A549 (cell line): ENCODE data around the gene TCF7L2. TPM values are rescaled to one million over a fixed set of nuclear protein-coding genes. Genes with fewer than 3 reads are reported as not detected.

Source experiments
- ATAC-seq, 2 experiments: fragments of 200-7000 bp in 1 of 2; fragments of >200 bp in 1 of 2; cut with Nextera tagmentation in 1 of 2; cut with Tn5 transposase in 1 of 2; 3 replicates each; pipeline versions ENCODE4 v1.8.0 to v1.9.1; 2018 to 2020; ENCODE audit warnings: mild to moderate bottlenecking in 1 of 2, moderate library complexity in 1 of 2
- CTCF ChIA-PET: fragments of 300-600 bp; sonication (Branson Sonifier 250); formaldehyde crosslinking; extraction: SDS; loops from one replicate; lab custom pipeline; 2021; ENCODE audit warnings: antibody characterized with exemption, inconsistent platforms; lab: Yijun Ruan, JAX
- POLR2A ChIA-PET: fragments of 350-600 bp; formaldehyde crosslinking; extraction: SDS; loops from one replicate; lab custom pipeline; 2021; ENCODE audit warnings: antibody characterized with exemption, inconsistent platforms; lab: Yijun Ruan, JAX
- DNase-seq, 2 experiments: peaks; one replicate each; pipeline versions ENCODE4 v3.0.0 to v3.0.0-alpha.2; 2011 to 2016; ENCODE audit warnings: low read depth in 1 of 2, low spot score in 1 of 2
- FAIRE-seq: peaks from 2 replicates; lab custom pipeline; 2011; peaks lifted over from hg19 to GRCh38; lab: Jason Lieb, UNC
- H3K27ac ChIP-seq, 2 experiments: fragments of >200 bp; sonication (Bioruptor Twin); formaldehyde crosslinking; 3 replicates each; pipeline ENCODE4 v1.5.1; 2016 to 2017
- H3K4me1 ChIP-seq: fragments of >200 bp; sonication (Bioruptor Twin); formaldehyde crosslinking; 3 replicates; pipeline ENCODE4 v1.6.1; 2016
- H3K4me2 ChIP-seq: fragments of >200 bp; sonication (Bioruptor Twin); formaldehyde crosslinking; 3 replicates; pipeline ENCODE4 v1.6.1; 2016
- H3K4me3 ChIP-seq: fragments of >200 bp; sonication (Bioruptor Twin); formaldehyde crosslinking; 3 replicates; pipeline ENCODE4 v1.5.1; 2016
- H3K9me3 ChIP-seq: fragments of >200 bp; sonication (Bioruptor Twin); formaldehyde crosslinking; 3 replicates; pipeline ENCODE4 v1.6.1; 2016
- BHLHE40 ChIP-seq: IDR thresholded peaks from 2 replicates; pipeline ENCODE4 v1.6.1; 2012; ENCODE audit warnings: low read depth, low read length, inconsistent platforms
- CBX8 ChIP-seq: fragments of 200-600 bp; sonication (generic); IDR thresholded peaks from 2 replicates; pipeline ENCODE4 v1.6.1; 2016
- CEBPB ChIP-seq, 2 experiments: fragments of >200 bp in 1 of 2; sonication (Bioruptor Twin) in 1 of 2; formaldehyde crosslinking in 1 of 2; IDR thresholded peaks; 2 replicates each; pipeline ENCODE4 v1.6.1; 2012 to 2016
- EHMT2 ChIP-seq: fragments of 200-600 bp; sonication (generic); IDR thresholded peaks from 2 replicates; pipeline ENCODE4 v1.6.1; 2016; ENCODE audit warnings: antibody characterized with exemption, low read depth, mild to moderate bottlenecking, moderate library complexity
- ELK1 ChIP-seq: fragments of 150-350 bp; IDR thresholded peaks from 2 replicates; pipeline ENCODE4 v1.6.1; 2014; ENCODE audit warnings: low read depth, mild to moderate bottlenecking, low read length
- EP300 ChIP-seq, 2 experiments: fragments of >200 bp; sonication (Bioruptor Twin); formaldehyde crosslinking; IDR thresholded peaks; 2 replicates in 1 of 2; 3 replicates in 1 of 2; pipeline ENCODE4 v1.6.1; 2016 to 2017
- FOSL2 ChIP-seq, 2 experiments: fragments of 450-650 bp in 1 of 2; fragments of >200 bp in 1 of 2; sonication (Bioruptor Twin) in 1 of 2; formaldehyde crosslinking; IDR thresholded peaks; 2 replicates each; pipeline versions ENCODE4 v1.5.0 to v1.6.1; 2016 to 2020; ENCODE audit warnings: mild to moderate bottlenecking in 1 of 2, moderate library complexity in 1 of 2
- FOXS1 ChIP-seq: fragments of 250-450 bp; sonication (Bioruptor Pico); IDR thresholded peaks from 2 replicates; pipeline ENCODE4 v1.5.0; 2020; ENCODE audit warnings: mild to moderate bottlenecking, moderate library complexity
- HOXA7 ChIP-seq: fragments of 250-450 bp; sonication (Bioruptor Pico); IDR thresholded peaks from 2 replicates; pipeline ENCODE4 v1.5.0; 2020; ENCODE audit warnings: mild to moderate bottlenecking, moderate library complexity
- JUNB ChIP-seq: fragments of >200 bp; sonication (Bioruptor Twin); formaldehyde crosslinking; IDR thresholded peaks from 2 replicates; pipeline ENCODE4 v1.6.1; 2016
- KDM5A ChIP-seq: fragments of 200-600 bp; sonication (generic); IDR thresholded peaks from 2 replicates; pipeline ENCODE4 v1.6.1; 2016; ENCODE audit warnings: antibody characterized with exemption, mild to moderate bottlenecking
- NPAS2 ChIP-seq: fragments of 250-450 bp; sonication (Bioruptor Pico); IDR thresholded peaks from 2 replicates; pipeline ENCODE4 v1.8.0; 2022; ENCODE audit warnings: mild to moderate bottlenecking, moderate library complexity, borderline replicate concordance
- PBX3 ChIP-seq: IDR thresholded peaks from 2 replicates; pipeline ENCODE4 v1.6.1; 2012
- POLR2A ChIP-seq: IDR thresholded peaks from 2 replicates; pipeline ENCODE4 v1.6.1; 2012; ENCODE audit warnings: mild to moderate bottlenecking, low read length
- RAD21 ChIP-seq, 2 experiments: fragments of >200 bp in 1 of 2; sonication (Bioruptor Twin) in 1 of 2; formaldehyde crosslinking in 1 of 2; IDR thresholded peaks in 1 of 2; conservative IDR thresholded peaks in 1 of 2; 2 replicates in 1 of 2; 3 replicates in 1 of 2; pipeline ENCODE4 v1.6.1; 2012 to 2018; ENCODE audit warnings: inconsistent platforms in 1 of 2
- RCOR1 ChIP-seq: fragments of 150-350 bp; IDR thresholded peaks from 2 replicates; pipeline ENCODE4 v1.6.1; 2014; ENCODE audit warnings: antibody characterized with exemption, low read length, low read depth
- RNF2 ChIP-seq: fragments of 200-600 bp; sonication (generic); IDR thresholded peaks from 2 replicates; pipeline ENCODE4 v1.6.1; 2016; ENCODE audit warnings: low read depth, mild to moderate bottlenecking, antibody characterized with exemption, moderate library complexity, borderline replicate concordance
- TFCP2L1 ChIP-seq: fragments of 250-450 bp; sonication (Bioruptor Pico); IDR thresholded peaks from 2 replicates; pipeline ENCODE4 v1.5.0; 2021; ENCODE audit warnings: mild to moderate bottlenecking
- TP53 ChIP-seq: fragments of 250-450 bp; sonication (Bioruptor Pico); IDR thresholded peaks from 2 replicates; pipeline ENCODE4 v1.5.0; 2021; ENCODE audit warnings: mild to moderate bottlenecking, moderate library complexity
- ZFP36 ChIP-seq: fragments of 450-650 bp; IDR thresholded peaks from 2 replicates; pipeline ENCODE4 v1.6.1; 2014; ENCODE audit warnings: borderline replicate concordance; ENCODE audit not compliant: partially characterized antibody
- WGBS: methylation state at CpG from one replicate; pipeline ENCODE4 v1.1.6; 2017; ENCODE audit errors: missing lambda C conversion rate; 5-methylcytosine and 5-hydroxymethylcytosine counted together
- polyA plus RNA-seq, 4 experiments: library from polyadenylated mRNA; depleted of rRNA in 3 of 4; stranded (reverse); fragments of >200 nt; fragmentation: RNase III in 1 of 4; extraction: RNeasy Plus Mini Kit Qiagen cat#74134 plus additional on column Dnase treatment in 1 of 4; gene quantifications; 2 replicates in 3 of 4; 3 replicates in 1 of 4; pipeline ENCODE4 v1.2.3, GENCODE V29; 2011 to 2017
- TF ChIP-seq, protein P1 (sequence below): fragments of 250-450 bp; sonication (Bioruptor Pico); IDR thresholded peaks from 2 replicates; pipeline ENCODE4 v1.5.0; 2020; ENCODE audit warnings: low read depth, mild to moderate bottlenecking, moderate library complexity
- TF ChIP-seq, protein P2 (sequence below): fragments of >200 bp; sonication (Bioruptor Twin); formaldehyde crosslinking; IDR thresholded peaks from 3 replicates; pipeline ENCODE4 v1.5.1; 2016

The TCF7L2 gene
- polyA plus RNA-seq, 2 of the 4 experiments (the other 2 are of a cell fraction) = 11.3 to 14.5 TPM

DNA sequence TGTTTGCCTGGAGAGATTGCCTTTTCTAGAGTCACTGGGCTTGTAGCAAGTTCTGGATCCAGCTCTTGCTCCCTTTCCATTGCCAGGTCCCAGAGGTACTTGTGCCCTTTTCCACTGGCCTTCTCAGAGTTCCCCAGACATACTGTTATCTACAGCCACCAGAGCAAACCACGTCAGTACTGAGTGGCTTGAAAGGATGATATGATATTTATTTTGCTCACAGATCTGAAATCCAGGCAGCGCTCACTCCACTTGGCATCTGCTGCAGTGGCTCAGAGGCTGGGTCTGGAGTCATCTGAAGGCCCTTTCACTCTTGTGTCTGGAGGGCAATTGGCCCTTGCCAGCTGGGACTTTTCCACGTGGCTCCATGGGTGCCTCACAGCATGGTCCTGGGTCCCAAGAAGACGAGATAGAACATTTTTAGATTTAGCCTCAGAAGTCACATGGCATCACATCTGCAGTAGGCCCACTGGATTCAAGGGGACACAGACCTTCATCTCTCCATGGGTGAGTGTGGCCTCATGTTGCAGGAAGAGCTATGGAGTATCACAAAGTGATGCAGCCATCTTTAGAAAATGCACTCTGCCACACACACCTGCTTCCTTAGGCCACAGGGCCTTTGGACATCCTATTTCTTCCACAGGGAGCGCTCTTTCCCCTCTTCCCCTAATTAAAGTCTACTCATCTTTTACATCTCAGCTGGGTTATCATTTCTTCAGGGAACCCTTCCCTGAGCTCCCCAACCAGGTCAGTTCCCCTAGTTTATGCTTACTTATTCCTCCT lies 22.9 kb upstream of the TCF7L2 start (continued):
- TF ChIP-seq ELK1 (no peak), ZFP36 (no peak), PBX3 (no peak), EP300 (IDR thresholded peaks at IDR 0.05) (no peak), RAD21 (conservative IDR thresholded peaks at IDR 0.05 in 1 of 2, IDR thresholded peaks at IDR 0.05 in 1 of 2) (no peak), JUNB (no peak), EHMT2 (no peak), CBX8 (no peak), NPAS2 (CRISPR knock-in tag) (no peak), BHLHE40 (no peak), TP53 (CRISPR knock-in tag) (no peak), FOXS1 (CRISPR knock-in tag) (no peak), POLR2A (no peak)
- TF ChIP-seq, protein P1, sequence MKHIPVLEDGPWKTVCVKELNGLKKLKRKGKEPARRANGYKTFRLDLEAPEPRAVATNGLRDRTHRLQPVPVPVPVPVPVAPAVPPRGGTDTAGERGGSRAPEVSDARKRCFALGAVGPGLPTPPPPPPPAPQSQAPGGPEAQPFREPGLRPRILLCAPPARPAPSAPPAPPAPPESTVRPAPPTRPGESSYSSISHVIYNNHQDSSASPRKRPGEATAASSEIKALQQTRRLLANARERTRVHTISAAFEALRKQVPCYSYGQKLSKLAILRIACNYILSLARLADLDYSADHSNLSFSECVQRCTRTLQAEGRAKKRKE (CRISPR knock-in tag) = no peak
- TF ChIP-seq, all 56 proteins: peak for 0

GRCh38 chr10:112927980-112928379 lies 22.1 kb upstream of the TCF7L2 start:
- CTCF ChIA-PET = no interaction called here

More at GRCh38 chr10:112927980-112928379, 22.1 kb upstream of the TCF7L2 start:
- no peak for FAIRE-seq
- DNase-seq = no peak
- no peak for TF ChIP-seq BHLHE40
- no peak for TF ChIP-seq KDM5A
- no peak for TF ChIP-seq CEBPB (IDR thresholded peaks at IDR 0.05)
- TF ChIP-seq PBX3 = no peak
- no peak for TF ChIP-seq RCOR1
- TF ChIP-seq ELK1 = no peak
- TF ChIP-seq FOSL2 (IDR thresholded peaks at IDR 0.05) = no peak
- TF ChIP-seq FOSL2 (CRISPR knock-in tag; IDR thresholded peaks at IDR 0.05) = no peak
- TF ChIP-seq TFCP2L1 = no peak
- no peak for TF ChIP-seq RNF2
- TF ChIP-seq HOXA7 (CRISPR knock-in tag) = no peak
- TF ChIP-seq, protein P2, sequence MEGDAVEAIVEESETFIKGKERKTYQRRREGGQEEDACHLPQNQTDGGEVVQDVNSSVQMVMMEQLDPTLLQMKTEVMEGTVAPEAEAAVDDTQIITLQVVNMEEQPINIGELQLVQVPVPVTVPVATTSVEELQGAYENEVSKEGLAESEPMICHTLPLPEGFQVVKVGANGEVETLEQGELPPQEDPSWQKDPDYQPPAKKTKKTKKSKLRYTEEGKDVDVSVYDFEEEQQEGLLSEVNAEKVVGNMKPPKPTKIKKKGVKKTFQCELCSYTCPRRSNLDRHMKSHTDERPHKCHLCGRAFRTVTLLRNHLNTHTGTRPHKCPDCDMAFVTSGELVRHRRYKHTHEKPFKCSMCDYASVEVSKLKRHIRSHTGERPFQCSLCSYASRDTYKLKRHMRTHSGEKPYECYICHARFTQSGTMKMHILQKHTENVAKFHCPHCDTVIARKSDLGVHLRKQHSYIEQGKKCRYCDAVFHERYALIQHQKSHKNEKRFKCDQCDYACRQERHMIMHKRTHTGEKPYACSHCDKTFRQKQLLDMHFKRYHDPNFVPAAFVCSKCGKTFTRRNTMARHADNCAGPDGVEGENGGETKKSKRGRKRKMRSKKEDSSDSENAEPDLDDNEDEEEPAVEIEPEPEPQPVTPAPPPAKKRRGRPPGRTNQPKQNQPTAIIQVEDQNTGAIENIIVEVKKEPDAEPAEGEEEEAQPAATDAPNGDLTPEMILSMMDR = no peak
- no peak for TF ChIP-seq POLR2A
- no peak overlapping the region for H3K4me2 ChIP-seq
- no peaks in the 10 kb centered on the region for H3K4me1 ChIP-seq
- WGBS = 51% methylated on average over 2 of the region's 2 CpGs
- no peak overlapping the region for H3K27ac ChIP-seq
- no peak overlapping the region for H3K4me3 ChIP-seq
- POLR2A ChIA-PET = no interaction called here
- peaks cover 9% of the 10 kb centered on the region; the same call in 2 of the 3 replicates for H3K9me3 ChIP-seq
- ATAC-seq = no peak
